GM21786 (cell line): ENCODE data around the gene TRIM37.
"Not testable (repeated sequence)": the region's sequence is repeated elsewhere in the genome, so short reads cannot be mapped to it uniquely, and the experiment has no call there.

Experiments
- ATAC-seq: cut with Tn5 transposase; IDR thresholded peaks from one replicate; pipeline ENCODE4 v1.9.1; 2021; ENCODE audit not compliant: unreplicated experiment

TRIM37 gene

GRCh38 chr17:59115474-59115873 lies 8.8 kb upstream of the TRIM37 start:
- no peak for ATAC-seq

GRCh38 chr17:59111539-59111938 lies 4.9 kb upstream of the TRIM37 start:
- no peak for ATAC-seq

GRCh38 chr17:59110973-59111372 lies 4.3 kb upstream of the TRIM37 start:
- ATAC-seq, result no peak

- ATAC-seq, result no peak
Measured at GRCh38 chr17:59108400-59109102, 1.9 kb upstream of the TRIM37 start.

- no peak for ATAC-seq
Measured at GRCh38 chr17:59107306-59107670, 608 bp upstream of the TRIM37 start.

- ATAC-seq, result peak; percentile 17
Measured at GRCh38 chr17:59105852-59106462, 723 bp downstream of the TRIM37 start.

GRCh38 chr17:59101178-59101577 lies 5.5 kb downstream of the TRIM37 start:
- no peak for ATAC-seq

GRCh38 chr17:59097876-59098275 lies 8.8 kb downstream of the TRIM37 start:
- ATAC-seq, result no peak

GRCh38 chr17:59094861-59095530 lies 11.7 kb downstream of the TRIM37 start:
- ATAC-seq, result no peak

- no peak for ATAC-seq
Measured at GRCh38 chr17:59093702-59094231, 12.9 kb downstream of the TRIM37 start.

- no peak for ATAC-seq
Measured at GRCh38 chr17:59093145-59093701, 13.5 kb downstream of the TRIM37 start.

GRCh38 chr17:59090593-59090992 lies 16.1 kb downstream of the TRIM37 start:
- ATAC-seq, result not testable (repeated sequence)

- no peak for ATAC-seq
Measured at GRCh38 chr17:59084154-59084553, 22.5 kb downstream of the TRIM37 start.

- no peak for ATAC-seq
Measured at GRCh38 chr17:59074494-59074893, 32.2 kb downstream of the TRIM37 start.

GRCh38 chr17:59073972-59074371 lies 32.7 kb downstream of the TRIM37 start:
- no peak for ATAC-seq

GRCh38 chr17:59069856-59070255 lies 36.8 kb downstream of the TRIM37 start:
- no peak for ATAC-seq

- peak; percentile 53 for ATAC-seq
Measured at GRCh38 chr17:59067756-59068155, 38.9 kb downstream of the TRIM37 start.

- ATAC-seq, result no peak
Measured at GRCh38 chr17:59067340-59067739, 39.3 kb downstream of the TRIM37 start.

- ATAC-seq, result no peak
Measured at GRCh38 chr17:59062509-59062908, 44.2 kb downstream of the TRIM37 start.

GRCh38 chr17:59056857-59057256 lies 49.8 kb downstream of the TRIM37 start:
- ATAC-seq, result no peak

- ATAC-seq, result no peak
Measured at GRCh38 chr17:59049798-59050197, 56.9 kb downstream of the TRIM37 start.

- ATAC-seq, result no peak
Measured at GRCh38 chr17:59047616-59048015, 59.1 kb downstream of the TRIM37 start.
